ENCODE data around the gene EN2. TPM values are rescaled to one million over a fixed set of nuclear protein-coding genes. Genes with fewer than 3 reads are reported as not detected.

EN2 gene
- total and polyA plus RNA-seq, 2 of the 13 experiments (the other 11 are each of a cell fraction or from before 2014, with no cell fraction given), result not detected

GRCh38 chr7:155513543-155514285 lies 55.8 kb downstream of the EN2 start:
- Histone ChIP-seq H3K79me2 (ENCODE audit: insufficient read depth, low read length) (no peaks in the 10 kb centered on the region), H3K9ac (ENCODE audit: insufficient read depth, low read depth, low read length) (no peak overlapping the region), H4K20me1 (ENCODE audit: insufficient read depth, low read length) (no peaks in the 10 kb centered on the region; the same call in 1 of the 2 replicates), H2AFZ (ENCODE audit: low read length) (no peak overlapping the region), H3K27ac (ENCODE audit: extremely low read length, insufficient read depth, low read length) (no peak overlapping the region), H3K27me3 (ENCODE audit: control insufficient read depth in 1 of 2, insufficient read depth in 2 of 2, low read length in 2 of 2) (peaks cover 4 to 91% of the 10 kb centered on the region in 2 experiments; a peak in 4 of 5 replicates), H3K4me3 (replicated peaks in 1 of 3; ENCODE audit: insufficient read depth in 1 of 3, low read depth in 2 of 3, low read length in 3 of 3) (no peak overlapping the region), H3K36me3 (replicated peaks in 1 of 2; ENCODE audit: control insufficient read depth in 1 of 2, insufficient read depth in 2 of 2, low read length in 2 of 2) (no peaks in the 10 kb centered on the region), H3K4me2 (ENCODE audit: low read depth, low read length) (no peak overlapping the region), H3K4me1 (ENCODE audit: insufficient read depth, low read length) (0 out of 2 replicates have a peak, but pooled peaks cover 11% of the 10 kb centered on the region), H3K9me3 (ENCODE audit: low read length) (no peaks in the 10 kb centered on the region)
- intact Hi-C loops (cut with micrococcal nuclease; ENCODE audit: unreplicated experiment) (no loop called here), in situ Hi-C loops (cut with HindIII; ENCODE audit: extremely low pct_ligation_motif_present, low pct_unique_long_range_greater_than_20kb) (no loop called here)
- no TSS peak for BruUV-seq (replicated peaks)
- no peak for FAIRE-seq
- ATAC-seq, result no peak
- TF ChIP-seq CBX2 (IDR thresholded peaks at IDR 0.05; ENCODE audit: low read depth, low read length) (0 out of 2 replicates have a peak, but pooled peaks have one; percentile 65), CBX2 (CRISPR knock-in tag; IDR thresholded peaks at IDR 0.05; ENCODE audit: low read depth) (no peak)
- TF ChIP-seq, protein P1, sequence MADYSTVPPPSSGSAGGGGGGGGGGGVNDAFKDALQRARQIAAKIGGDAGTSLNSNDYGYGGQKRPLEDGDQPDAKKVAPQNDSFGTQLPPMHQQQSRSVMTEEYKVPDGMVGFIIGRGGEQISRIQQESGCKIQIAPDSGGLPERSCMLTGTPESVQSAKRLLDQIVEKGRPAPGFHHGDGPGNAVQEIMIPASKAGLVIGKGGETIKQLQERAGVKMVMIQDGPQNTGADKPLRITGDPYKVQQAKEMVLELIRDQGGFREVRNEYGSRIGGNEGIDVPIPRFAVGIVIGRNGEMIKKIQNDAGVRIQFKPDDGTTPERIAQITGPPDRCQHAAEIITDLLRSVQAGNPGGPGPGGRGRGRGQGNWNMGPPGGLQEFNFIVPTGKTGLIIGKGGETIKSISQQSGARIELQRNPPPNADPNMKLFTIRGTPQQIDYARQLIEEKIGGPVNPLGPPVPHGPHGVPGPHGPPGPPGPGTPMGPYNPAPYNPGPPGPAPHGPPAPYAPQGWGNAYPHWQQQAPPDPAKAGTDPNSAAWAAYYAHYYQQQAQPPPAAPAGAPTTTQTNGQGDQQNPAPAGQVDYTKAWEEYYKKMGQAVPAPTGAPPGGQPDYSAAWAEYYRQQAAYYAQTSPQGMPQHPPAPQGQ (CRISPR knock-in tag; IDR thresholded peaks at IDR 0.05; ENCODE audit: borderline replicate concordance), result no peak
- no peak for DNase-seq (ENCODE audit: low spot score)
- ChIA-PET POLR2A (no interaction called here), CTCF (ENCODE audit: low intra/inter-chr PET ratio, low total read pairs) (no interaction called here)
- WGBS (ENCODE audit: low lambda C conversion rate), result 13% methylated on average over 13 of the region's 13 CpGs

GRCh38 chr7:155514296-155514695 lies 56.4 kb downstream of the EN2 start:
- DNase-seq (ENCODE audit: low spot score) (no peak), ATAC-seq (no peak), FAIRE-seq (no peak)
- no TSS peak for BruUV-seq (replicated peaks)
- no peak overlapping the region for H3K4me2 ChIP-seq (ENCODE audit: low read depth, low read length)
- no peaks in the 10 kb centered on the region for H3K9me3 ChIP-seq (ENCODE audit: low read length)
- WGBS (ENCODE audit: low lambda C conversion rate), result 43% methylated on average over 8 of the region's 8 CpGs
- H4K20me1 ChIP-seq (ENCODE audit: insufficient read depth, low read length), result no peaks in the 10 kb centered on the region; the same call in 1 of the 2 replicates
- ChIA-PET CTCF (ENCODE audit: low intra/inter-chr PET ratio, low total read pairs) (no interaction called here), POLR2A (no interaction called here)
- H3K9ac ChIP-seq (ENCODE audit: insufficient read depth, low read depth, low read length), result no peak overlapping the region
- H3K4me1 ChIP-seq (ENCODE audit: insufficient read depth, low read length), result 0 out of 2 replicates have a peak, but pooled peaks cover 9% of the 10 kb centered on the region
- H3K79me2 ChIP-seq (ENCODE audit: insufficient read depth, low read length), result no peaks in the 10 kb centered on the region
- intact Hi-C loops (cut with micrococcal nuclease; ENCODE audit: unreplicated experiment) (no loop called here), in situ Hi-C loops (cut with HindIII; ENCODE audit: extremely low pct_ligation_motif_present, low pct_unique_long_range_greater_than_20kb) (no loop called here)
- no peaks in the 10 kb centered on the region for H3K36me3 ChIP-seq (replicated peaks in 1 of 2; ENCODE audit: control insufficient read depth in 1 of 2, insufficient read depth in 2 of 2, low read length in 2 of 2)
- H3K27ac ChIP-seq (ENCODE audit: extremely low read length, insufficient read depth, low read length), result no peak overlapping the region
- H3K27me3 ChIP-seq (ENCODE audit: control insufficient read depth in 1 of 2, insufficient read depth in 2 of 2, low read length in 2 of 2), result peaks cover 4 to 91% of the 10 kb centered on the region in 2 experiments; a peak in 4 of 5 replicates
- no peak overlapping the region for H3K4me3 ChIP-seq (replicated peaks in 1 of 3; ENCODE audit: insufficient read depth in 1 of 3, low read depth in 2 of 3, low read length in 3 of 3)
- H2AFZ ChIP-seq (ENCODE audit: low read length), result no peak overlapping the region
- TF ChIP-seq THRA (CRISPR knock-in tag; IDR thresholded peaks at IDR 0.05; ENCODE audit: borderline replicate concordance) (no peak), PHF20 (CRISPR knock-in tag; IDR thresholded peaks at IDR 0.05) (no peak), KDM5A (IDR thresholded peaks at IDR 0.05; ENCODE audit: borderline replicate concordance, low read length) (no peak), ZSCAN12 (CRISPR knock-in tag; IDR thresholded peaks at IDR 0.05) (no peak), ZNF558 (CRISPR knock-in tag; IDR thresholded peaks at IDR 0.05; ENCODE audit: borderline replicate concordance) (no peak), ZNF264 (CRISPR knock-in tag; IDR thresholded peaks at IDR 0.05) (no peak)
- TF ChIP-seq, protein P2, sequence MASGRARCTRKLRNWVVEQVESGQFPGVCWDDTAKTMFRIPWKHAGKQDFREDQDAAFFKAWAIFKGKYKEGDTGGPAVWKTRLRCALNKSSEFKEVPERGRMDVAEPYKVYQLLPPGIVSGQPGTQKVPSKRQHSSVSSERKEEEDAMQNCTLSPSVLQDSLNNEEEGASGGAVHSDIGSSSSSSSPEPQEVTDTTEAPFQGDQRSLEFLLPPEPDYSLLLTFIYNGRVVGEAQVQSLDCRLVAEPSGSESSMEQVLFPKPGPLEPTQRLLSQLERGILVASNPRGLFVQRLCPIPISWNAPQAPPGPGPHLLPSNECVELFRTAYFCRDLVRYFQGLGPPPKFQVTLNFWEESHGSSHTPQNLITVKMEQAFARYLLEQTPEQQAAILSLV (CRISPR knock-in tag; IDR thresholded peaks at IDR 0.05; ENCODE audit: borderline replicate concordance), result no peak
- TF ChIP-seq, protein P3, sequence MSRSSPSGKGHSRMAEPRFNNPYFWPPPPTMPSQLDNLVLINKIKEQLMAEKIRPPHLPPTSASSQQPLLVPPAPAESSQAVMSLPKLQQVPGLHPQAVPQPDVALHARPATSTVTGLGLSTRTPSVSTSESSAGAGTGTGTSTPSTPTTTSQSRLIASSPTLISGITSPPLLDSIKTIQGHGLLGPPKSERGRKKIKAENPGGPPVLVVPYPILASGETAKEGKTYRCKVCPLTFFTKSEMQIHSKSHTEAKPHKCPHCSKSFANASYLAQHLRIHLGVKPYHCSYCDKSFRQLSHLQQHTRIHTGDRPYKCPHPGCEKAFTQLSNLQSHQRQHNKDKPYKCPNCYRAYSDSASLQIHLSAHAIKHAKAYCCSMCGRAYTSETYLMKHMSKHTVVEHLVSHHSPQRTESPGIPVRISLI (CRISPR knock-in tag; IDR thresholded peaks at IDR 0.05; ENCODE audit: borderline replicate concordance), result no peak

All from HepG2 (cell line).